Nephron (organoid): ENCODE measurements around the gene PYGM.
"Not testable (repeated sequence)": the region's sequence is repeated elsewhere in the genome, so short reads cannot be mapped to it uniquely, and the experiment has no call there.

Experiments used
- H3K27ac Mint-ChIP-seq, 3 experiments: 2 replicates each; pipeline ENCODE4 v1.8.0; 2020; ENCODE audit warnings: mixed read lengths in 3 of 3, mild to moderate bottlenecking in 2 of 3, moderate library complexity in 1 of 3
- H3K27me3 Mint-ChIP-seq: 2 replicates; pipeline ENCODE4 v1.8.0; 2021; ENCODE audit warnings: low read depth, mild to moderate bottlenecking, moderate library complexity, mixed read lengths
- H3K36me3 Mint-ChIP-seq: 2 replicates; pipeline ENCODE4 v1.8.0; 2020; ENCODE audit warnings: low read depth, mixed read lengths
- H3K4me1 Mint-ChIP-seq: 2 replicates; pipeline ENCODE4 v1.8.0; 2020; ENCODE audit warnings: mixed read lengths
- H3K4me3 Mint-ChIP-seq, 3 experiments: 2 replicates each; pipeline ENCODE4 v1.8.0; 2020; ENCODE audit warnings: mild to moderate bottlenecking in 3 of 3, mixed read lengths in 3 of 3, moderate library complexity in 2 of 3
- H3K9me3 Mint-ChIP-seq: 2 replicates; pipeline ENCODE4 v1.8.0; 2020; ENCODE audit warnings: mixed read lengths
- TF ChIP-seq, protein P1 (sequence below), 3 experiments: fragments of 200-600 bp; sonication (generic); IDR thresholded peaks; one replicate each; pipeline ENCODE4 v1.5.0; 2021; ENCODE audit warnings: antibody characterized with exemption in 3 of 3; ENCODE audit not compliant: unreplicated experiment in 3 of 3

PYGM gene

DNA sequence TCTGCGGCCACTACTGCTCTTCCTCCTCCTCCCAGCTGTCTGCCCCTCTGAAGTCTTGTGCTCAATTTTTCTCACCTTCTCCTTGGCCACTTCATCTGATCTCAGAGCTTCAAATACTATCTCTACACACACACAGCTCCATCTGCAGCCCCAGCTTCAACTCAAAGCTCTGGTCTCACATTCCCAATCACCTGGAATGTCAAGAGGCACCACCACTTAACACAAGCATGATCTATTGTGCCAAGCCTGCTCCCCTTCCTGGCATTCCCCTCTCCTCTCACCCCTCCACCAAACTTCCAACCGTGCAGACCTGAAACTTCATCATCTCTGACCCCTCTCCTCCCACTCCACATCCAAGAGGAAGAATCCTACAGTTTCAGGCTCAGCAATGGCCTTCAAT is 54.3 kb downstream of the PYGM start:
- TF ChIP-seq, protein P1, sequence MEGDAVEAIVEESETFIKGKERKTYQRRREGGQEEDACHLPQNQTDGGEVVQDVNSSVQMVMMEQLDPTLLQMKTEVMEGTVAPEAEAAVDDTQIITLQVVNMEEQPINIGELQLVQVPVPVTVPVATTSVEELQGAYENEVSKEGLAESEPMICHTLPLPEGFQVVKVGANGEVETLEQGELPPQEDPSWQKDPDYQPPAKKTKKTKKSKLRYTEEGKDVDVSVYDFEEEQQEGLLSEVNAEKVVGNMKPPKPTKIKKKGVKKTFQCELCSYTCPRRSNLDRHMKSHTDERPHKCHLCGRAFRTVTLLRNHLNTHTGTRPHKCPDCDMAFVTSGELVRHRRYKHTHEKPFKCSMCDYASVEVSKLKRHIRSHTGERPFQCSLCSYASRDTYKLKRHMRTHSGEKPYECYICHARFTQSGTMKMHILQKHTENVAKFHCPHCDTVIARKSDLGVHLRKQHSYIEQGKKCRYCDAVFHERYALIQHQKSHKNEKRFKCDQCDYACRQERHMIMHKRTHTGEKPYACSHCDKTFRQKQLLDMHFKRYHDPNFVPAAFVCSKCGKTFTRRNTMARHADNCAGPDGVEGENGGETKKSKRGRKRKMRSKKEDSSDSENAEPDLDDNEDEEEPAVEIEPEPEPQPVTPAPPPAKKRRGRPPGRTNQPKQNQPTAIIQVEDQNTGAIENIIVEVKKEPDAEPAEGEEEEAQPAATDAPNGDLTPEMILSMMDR (IDR thresholded peaks at IDR 0.05; ENCODE audit: unreplicated experiment in 3 of 3) = no peak

DNA sequence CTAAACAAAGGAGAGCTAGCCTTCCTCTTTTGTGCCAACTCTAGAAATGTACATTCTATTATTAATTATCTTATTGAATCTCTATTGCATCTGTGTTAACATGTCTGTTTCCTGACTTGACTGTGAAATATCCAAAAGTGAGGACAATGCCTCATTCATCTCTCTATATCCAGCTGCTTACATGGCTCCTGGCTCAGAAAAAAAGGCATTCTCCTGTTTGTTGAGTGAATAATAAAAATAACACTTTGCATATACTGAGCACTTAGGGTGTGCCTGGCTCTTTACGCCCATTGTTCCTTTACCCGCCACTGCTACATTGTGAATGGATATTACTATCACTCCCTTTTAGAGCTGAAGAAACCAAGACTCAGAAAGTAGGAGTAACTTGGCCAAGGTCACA is 56.7 kb downstream of the PYGM start:
- Mint-ChIP-seq H3K36me3 (no peaks in the 10 kb centered on the region), H3K4me3 (no peak overlapping the region), H3K27ac (no peak overlapping the region), H3K9me3 (no peaks in the 10 kb centered on the region), H3K4me1 (no peaks in the 10 kb centered on the region), H3K27me3 (peaks cover 62% of the 10 kb centered on the region)
- TF ChIP-seq, protein P1 (IDR thresholded peaks at IDR 0.05; ENCODE audit: unreplicated experiment in 3 of 3) = no peak

More for the DNA sequence above, 54.3 kb downstream of the PYGM start:
- Mint-ChIP-seq H3K27ac (no peak overlapping the region), H3K4me3 (no peak overlapping the region), H3K9me3 (no peaks in the 10 kb centered on the region), H3K27me3 (peaks cover 66% of the 10 kb centered on the region), H3K4me1 (no peaks in the 10 kb centered on the region), H3K36me3 (no peaks in the 10 kb centered on the region)

DNA sequence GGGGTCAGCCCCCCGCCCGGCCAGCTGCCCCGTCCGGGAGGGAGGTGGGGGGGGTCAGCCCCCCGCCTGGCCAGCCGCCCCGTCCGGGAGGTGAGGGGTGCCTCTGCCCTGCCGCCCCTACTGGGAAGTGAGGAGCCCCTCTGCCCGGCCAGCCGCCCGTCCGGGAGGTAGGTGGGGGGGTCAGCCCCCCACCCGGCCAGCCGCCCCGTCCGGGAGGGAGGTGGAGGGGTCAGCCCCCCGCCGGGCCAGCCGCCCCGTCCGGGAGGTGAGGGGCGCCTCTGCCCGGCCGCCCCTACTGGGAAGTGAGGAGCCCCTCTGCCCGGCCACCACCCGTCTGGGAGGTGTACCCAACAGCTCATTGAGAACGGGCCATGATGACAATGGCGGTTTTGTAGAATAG is 57.8 kb downstream of the PYGM start:
- H3K27ac Mint-ChIP-seq, H3K4me1 Mint-ChIP-seq: not testable (repeated sequence)

DNA sequence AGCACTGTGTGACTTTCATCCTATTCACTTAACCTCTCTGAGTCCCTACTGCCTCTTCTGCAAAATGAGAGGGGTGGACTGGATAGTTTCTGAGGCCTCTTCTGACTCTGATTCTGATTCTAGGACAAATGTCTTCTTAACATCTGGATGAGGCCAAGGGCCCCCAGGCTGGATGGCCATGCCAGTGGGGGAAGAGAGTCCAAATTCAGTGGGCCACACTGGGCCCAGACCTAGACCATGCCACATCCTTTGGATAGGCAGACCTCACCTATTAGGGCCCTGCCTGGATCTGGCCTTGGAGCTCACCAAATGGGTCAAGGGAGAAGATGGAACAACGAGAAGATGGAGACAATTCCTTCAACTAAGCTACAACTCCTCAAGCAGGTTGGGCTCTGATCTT is 61.3 kb downstream of the PYGM start:
- Mint-ChIP-seq H3K36me3 (no peaks in the 10 kb centered on the region), H3K27ac (no peak overlapping the region), H3K4me3 (no peak overlapping the region), H3K4me1 (peaks cover 6% of the 10 kb centered on the region), H3K9me3 (no peaks in the 10 kb centered on the region), H3K27me3 (peaks cover 56% of the 10 kb centered on the region)
- TF ChIP-seq, protein P1 (IDR thresholded peaks at IDR 0.05; ENCODE audit: unreplicated experiment in 3 of 3) = no peak

More for the DNA sequence above, 57.8 kb downstream of the PYGM start:
- not testable (repeated sequence) for H3K9me3 Mint-ChIP-seq, H3K4me3 Mint-ChIP-seq, H3K36me3 Mint-ChIP-seq
- peaks cover 62% of the 10 kb centered on the region for H3K27me3 Mint-ChIP-seq

DNA sequence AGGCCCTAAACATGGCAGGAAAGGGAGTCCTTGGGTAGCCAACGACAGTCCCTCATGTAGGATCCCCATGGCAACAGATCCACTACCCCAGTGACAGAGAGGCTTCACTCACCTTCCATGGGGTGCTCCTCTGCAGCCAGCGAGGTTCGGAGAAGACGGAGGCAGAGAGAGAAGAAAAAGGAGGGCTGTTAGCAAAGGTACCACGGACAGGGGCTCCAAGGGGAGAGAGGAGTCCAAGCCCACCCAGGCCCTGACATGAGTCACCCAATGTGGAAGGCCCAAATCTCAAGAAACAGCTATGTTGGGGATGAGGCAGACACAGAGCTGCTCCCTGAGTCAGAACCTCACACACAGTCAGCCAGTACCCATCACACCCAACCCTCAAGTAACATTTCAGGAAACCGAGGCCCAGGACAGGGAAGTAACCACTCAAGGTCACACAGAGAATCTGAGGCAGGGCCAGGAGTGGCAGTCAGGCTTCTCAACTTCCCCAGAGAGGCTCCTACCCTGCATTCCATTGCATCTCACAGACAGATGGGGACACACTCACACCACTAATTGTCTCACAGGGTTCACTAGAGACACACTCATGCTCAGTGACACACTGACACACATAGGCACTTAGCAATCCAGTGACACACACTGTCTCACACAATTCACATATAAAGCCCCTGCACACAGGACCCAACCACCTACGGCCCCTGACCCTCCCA is 62.0 kb downstream of the PYGM start:
- Mint-ChIP-seq H3K36me3 (no peaks in the 10 kb centered on the region), H3K27ac (no peak overlapping the region), H3K9me3 (no peaks in the 10 kb centered on the region), H3K27me3 (peaks cover 56% of the 10 kb centered on the region), H3K4me3 (no peak overlapping the region), H3K4me1 (peaks cover 10% of the 10 kb centered on the region)
- TF ChIP-seq, protein P1 (IDR thresholded peaks at IDR 0.05; ENCODE audit: unreplicated experiment in 3 of 3) = no peak
